Activated gamma-delta T cell (primary cell): ENCODE data around the gene MOK.

Source experiments
- DNase-seq: peaks from one replicate; lab custom pipeline; 2025; lab: John Stamatoyannopoulos, UW

Gene MOK

GRCh38 chr14:102180248-102180998 lies 124.5 kb downstream of the MOK start:
- DNase-seq: no peak
